Fibroblast of skin of right biceps (primary cell): ENCODE results near the gene ADAM19.

Source experiments
- DNase-seq: peaks from one replicate; pipeline ENCODE4 v3.0.0-alpha.2; 2013

ADAM19 gene

GRCh38 chr5:157561110-157561509 is 14.5 kb downstream of the ADAM19 start:
- peak; percentile 83 for DNase-seq

GRCh38 chr5:157559301-157559700 is 16.3 kb downstream of the ADAM19 start:
- DNase-seq, result peak; percentile 80

- DNase-seq, result peak; percentile 50
Measured at GRCh38 chr5:157558681-157559080, 16.9 kb downstream of the ADAM19 start.

- DNase-seq, result peak; percentile 87
Measured at GRCh38 chr5:157558041-157558595, 17.5 kb downstream of the ADAM19 start.

- no peak for DNase-seq
Measured at GRCh38 chr5:157556615-157557418, 18.8 kb downstream of the ADAM19 start.

- no peak for DNase-seq
Measured at GRCh38 chr5:157555037-157555640, 20.4 kb downstream of the ADAM19 start.

- no peak for DNase-seq
Measured at GRCh38 chr5:157554179-157555036, 21.2 kb downstream of the ADAM19 start.

GRCh38 chr5:157552650-157553049 is 22.9 kb downstream of the ADAM19 start:
- DNase-seq, result no peak

GRCh38 chr5:157550663-157551062 is 24.9 kb downstream of the ADAM19 start:
- peak; percentile 48 for DNase-seq

GRCh38 chr5:157549954-157550549 is 25.5 kb downstream of the ADAM19 start:
- DNase-seq, result peak; percentile 82

GRCh38 chr5:157549283-157549629 is 26.3 kb downstream of the ADAM19 start:
- peak; percentile 81 for DNase-seq

GRCh38 chr5:157548513-157549282 is 26.9 kb downstream of the ADAM19 start:
- DNase-seq, result peak; percentile 93

GRCh38 chr5:157547941-157548512 is 27.5 kb downstream of the ADAM19 start:
- DNase-seq, result no peak

GRCh38 chr5:157546456-157547100 is 29.0 kb downstream of the ADAM19 start:
- peak; percentile 72 for DNase-seq

GRCh38 chr5:157545610-157546310 is 29.8 kb downstream of the ADAM19 start:
- no peak for DNase-seq

GRCh38 chr5:157544623-157544989 is 31.0 kb downstream of the ADAM19 start:
- no peak for DNase-seq

GRCh38 chr5:157543825-157544622 is 31.6 kb downstream of the ADAM19 start:
- DNase-seq, result peak; percentile 62

- no peak for DNase-seq
Measured at GRCh38 chr5:157542282-157543000, 33.1 kb downstream of the ADAM19 start.
